GM21367 (cell line): ENCODE data around the gene DDX24.

Source experiments
- ATAC-seq: cut with Tn5 transposase; IDR thresholded peaks from one replicate; pipeline ENCODE4 v1.9.1; 2021; ENCODE audit not compliant: unreplicated experiment

DDX24 gene

GRCh38 chr14:94115058-94115591 lies 34.1 kb upstream of the DDX24 start:
- no peak for ATAC-seq

DNA sequence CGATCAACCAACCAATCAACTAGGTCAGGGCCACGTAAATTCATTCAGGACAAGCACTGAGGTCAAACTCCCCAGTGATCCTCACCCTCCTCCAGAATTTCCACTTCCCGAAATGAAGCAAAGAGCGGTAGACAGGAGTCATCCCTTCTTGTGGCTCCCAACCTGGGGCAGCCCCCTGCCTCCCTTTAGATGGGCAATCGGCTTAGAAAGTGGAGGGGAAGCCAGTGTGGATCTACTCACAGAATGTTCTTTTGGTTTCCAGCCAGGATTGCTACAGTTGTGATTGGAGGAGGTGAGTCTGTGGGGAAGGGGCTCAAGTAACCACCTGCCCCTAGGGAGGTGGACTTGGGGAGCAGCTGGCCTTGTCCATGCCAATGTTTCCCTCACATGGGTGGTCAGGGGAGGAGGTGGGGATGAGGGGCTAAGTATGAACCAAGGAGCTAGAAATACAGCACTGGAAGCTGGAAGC lies 33.6 kb upstream of the DDX24 start:
- no peak for ATAC-seq

DNA sequence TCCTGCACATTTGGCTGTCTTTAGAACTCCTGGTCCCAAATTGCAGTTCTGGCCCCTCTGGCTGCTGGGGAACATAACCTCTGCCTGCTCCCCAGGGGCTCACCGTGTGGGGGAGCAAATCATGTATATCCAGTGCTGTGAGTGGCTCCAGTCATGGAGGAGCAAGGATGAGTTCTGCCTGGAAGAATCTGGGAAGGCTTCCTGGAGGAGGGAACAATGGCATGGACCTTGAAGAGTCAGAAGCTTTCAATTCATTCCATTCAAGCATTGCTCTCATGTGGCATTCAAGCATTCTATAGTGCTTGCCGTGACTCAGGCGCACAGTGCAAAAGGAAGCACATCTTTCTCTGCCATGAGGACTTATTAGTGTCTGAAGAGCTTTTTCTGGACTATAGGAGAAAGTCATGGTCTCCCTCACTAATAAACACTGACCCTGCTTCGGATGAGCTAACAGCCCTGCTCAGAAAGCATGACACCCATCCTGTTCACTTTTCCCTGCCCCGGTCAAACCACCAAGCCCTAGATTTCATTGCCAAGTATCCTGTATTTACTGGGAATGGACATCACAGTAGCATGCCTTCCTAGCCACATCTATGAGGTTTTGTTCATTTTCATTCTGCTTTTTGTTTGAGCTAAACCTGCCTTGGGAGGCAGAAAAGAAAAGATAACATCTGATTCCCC lies 33.0 kb upstream of the DDX24 start:
- ATAC-seq = no peak

GRCh38 chr14:94113490-94113889 lies 32.5 kb upstream of the DDX24 start:
- ATAC-seq = no peak

- no peak for ATAC-seq
Observed at GRCh38 chr14:94113073-94113472, 32.1 kb upstream of the DDX24 start.

DNA sequence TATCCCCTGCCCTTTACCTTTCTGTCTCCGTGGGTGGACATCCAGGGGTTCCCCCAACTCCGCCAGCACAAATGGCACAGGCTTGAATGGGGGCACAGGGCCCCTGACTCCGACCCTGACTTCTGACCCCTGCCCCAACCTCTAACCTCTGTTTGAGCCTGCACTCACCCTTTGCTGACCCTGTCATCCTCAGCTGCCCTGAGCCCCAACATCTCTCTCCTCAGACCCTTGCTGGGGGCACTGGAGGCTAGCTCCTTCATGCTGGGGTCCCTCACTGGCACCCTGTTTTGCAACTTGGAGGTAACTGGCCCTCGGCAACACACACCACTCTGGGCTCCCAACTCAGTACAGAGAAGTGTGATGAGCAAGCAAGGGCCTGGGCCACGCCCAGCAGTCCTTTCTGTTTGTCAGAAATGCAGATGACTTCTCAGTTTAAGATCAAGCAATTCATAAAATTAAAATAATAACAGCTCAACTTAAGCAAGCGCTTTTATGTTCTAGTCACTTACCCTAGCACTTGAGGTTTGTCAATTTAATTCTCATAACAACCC lies 31.6 kb upstream of the DDX24 start:
- no peak for ATAC-seq

GRCh38 chr14:94111276-94112095 lies 30.5 kb upstream of the DDX24 start:
- no peak for ATAC-seq

- no peak for ATAC-seq
Observed at GRCh38 chr14:94110552-94111181, 29.7 kb upstream of the DDX24 start, which contains the start of gene IFI27. IFI27 (plus strand) TSS chr14:94110736.

DNA sequence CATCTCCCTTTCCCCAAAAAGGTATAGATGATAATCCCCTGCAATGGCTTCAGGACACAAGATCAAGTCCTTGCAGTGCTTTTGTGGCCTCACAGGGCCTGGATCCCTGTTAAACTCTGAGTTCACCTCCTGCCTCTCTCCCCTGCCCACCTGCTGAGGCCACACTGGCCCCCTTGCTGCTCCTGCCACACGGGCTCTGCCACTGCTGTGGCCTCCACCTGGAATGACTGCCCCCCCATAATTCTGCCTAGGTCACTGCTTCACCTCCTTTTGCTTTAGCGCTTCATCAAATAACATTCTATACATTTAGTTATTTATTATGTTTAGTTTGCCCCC lies 28.9 kb upstream of the DDX24 start:
- ATAC-seq = no peak

GRCh38 chr14:94104731-94105130 lies 23.7 kb upstream of the DDX24 start:
- no peak for ATAC-seq

GRCh38 chr14:94103554-94104150 lies 22.6 kb upstream of the DDX24 start:
- no peak for ATAC-seq

DNA sequence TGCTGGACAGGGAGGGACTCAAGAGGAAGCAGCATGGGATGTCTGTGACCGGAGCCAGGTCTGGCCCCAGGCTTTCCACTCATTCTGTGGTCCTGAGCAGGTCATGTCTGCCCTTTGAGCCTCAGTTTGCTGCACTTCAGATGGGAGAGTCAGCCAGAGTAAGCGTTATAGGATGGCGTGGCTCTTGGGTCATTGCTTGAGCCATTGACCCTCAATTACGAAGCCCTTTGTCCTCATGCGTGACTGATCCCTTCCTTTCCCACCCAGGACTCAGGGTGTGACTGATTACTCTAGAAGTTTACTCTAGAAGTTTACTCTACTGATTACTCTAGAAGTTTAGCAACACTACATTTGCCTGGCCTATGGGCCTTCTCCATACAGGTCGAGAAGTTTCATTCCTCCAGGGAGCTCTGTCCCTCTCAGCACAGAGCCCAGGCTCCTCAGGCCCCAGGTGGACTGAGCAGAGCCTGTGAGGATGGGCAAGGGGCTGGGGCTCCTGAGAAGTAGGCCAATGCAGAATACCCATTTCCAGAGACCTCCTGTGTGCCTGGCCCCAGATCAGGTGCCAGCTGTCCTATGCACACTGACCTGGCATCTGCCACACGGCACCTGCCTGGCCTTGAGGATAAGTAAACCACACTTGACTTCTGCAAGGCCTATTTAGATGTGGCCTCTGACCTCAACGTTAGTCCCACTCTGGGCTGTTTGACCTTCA lies 21.9 kb upstream of the DDX24 start:
- ATAC-seq = no peak

GRCh38 chr14:94101748-94102147 lies 20.7 kb upstream of the DDX24 start:
- no peak for ATAC-seq

DNA sequence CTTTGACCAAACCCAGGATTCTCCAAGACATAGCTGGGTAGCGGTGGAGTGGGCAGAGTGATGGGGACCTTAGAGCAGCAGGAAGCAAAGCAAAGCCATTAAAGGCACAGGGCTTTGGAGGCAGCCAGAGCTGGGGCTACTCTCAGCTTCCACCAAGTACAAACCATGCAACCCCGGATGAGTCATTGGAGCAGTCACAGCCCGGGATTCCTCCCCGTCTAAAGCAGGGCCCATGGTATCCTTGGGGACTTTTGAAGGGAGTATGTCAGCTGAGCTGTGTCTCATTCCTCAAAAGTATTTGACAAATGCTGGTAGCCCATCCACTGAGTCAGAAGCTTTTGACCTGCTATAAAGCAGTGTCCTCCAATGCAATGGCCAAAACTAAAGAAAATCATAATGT lies 19.8 kb upstream of the DDX24 start:
- no peak for ATAC-seq

- no peak for ATAC-seq
Observed at GRCh38 chr14:94099006-94099405, 18.0 kb upstream of the DDX24 start.

DNA sequence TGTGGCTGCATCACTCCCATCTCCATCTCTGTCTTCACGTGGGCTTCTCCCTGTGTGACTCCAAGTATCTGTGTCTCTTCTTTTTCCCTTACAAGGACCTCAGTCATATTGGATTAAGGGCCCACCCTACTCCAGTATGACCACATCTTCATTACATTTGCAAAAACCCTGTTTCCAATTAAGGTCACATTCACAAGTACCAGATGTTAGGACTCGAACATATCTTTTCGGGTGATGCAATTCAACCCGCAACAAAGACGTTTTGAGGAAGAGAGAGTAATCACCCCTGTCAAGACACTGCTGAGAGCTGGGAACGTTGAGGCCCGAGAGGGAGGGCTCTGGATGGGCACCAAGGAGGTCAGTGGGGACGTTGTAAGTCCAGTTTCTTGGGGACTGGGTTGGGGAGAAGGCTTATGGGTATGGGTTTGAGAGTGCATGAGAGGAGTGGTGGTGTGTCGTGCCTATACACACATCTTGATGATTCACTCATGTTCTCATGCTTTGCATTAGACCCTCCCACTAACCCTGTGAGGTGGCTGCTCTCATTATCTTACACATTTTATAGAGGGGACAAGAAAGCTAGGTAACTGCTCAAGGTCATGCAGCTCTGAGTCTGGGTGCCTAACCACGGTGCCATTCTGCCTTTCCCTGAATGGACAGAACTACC lies 17.5 kb upstream of the DDX24 start:
- no peak for ATAC-seq

GRCh38 chr14:94097091-94097490 lies 16.1 kb upstream of the DDX24 start:
- no peak for ATAC-seq

DNA sequence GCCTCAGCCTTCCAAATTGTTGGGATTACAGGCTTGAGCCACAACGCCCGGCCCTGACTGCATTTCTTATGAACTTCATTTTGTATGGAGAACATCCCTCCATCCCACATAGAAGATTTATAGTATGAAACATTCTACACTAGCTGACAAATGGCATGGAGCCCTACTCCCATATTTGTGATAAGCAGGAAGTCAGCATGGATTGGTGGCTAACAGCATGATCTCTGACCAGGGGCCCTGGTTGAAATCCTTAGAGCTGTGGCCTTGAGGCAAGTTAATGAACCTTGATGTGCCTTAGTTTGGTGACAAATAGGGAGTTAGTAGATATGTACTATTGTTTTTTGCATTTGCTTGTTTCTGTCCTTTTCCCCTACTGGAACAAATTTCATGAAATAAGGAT lies 12.4 kb upstream of the DDX24 start:
- ATAC-seq = no peak

GRCh38 chr14:94089479-94089878 lies 8.5 kb upstream of the DDX24 start:
- ATAC-seq = no peak

DNA sequence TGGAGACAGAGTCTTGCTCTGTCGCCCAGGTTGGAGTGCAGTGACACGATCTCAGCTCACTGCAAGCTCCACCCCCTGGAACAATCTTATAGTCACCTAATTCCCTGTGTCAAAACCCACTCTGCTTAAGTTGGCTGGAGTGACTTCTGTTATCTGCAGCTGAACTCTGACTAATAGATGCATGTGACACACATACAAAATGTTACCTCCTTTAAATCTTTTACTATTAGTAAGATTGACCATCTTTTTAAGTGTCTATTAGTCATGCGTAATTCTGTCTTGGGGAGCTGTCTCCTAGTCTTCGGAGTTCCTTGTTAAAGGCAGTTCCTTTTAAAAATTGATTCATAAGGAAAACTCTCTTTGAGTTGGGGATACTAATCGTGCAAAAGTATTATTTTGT lies 7.5 kb upstream of the DDX24 start:
- no peak for ATAC-seq
